Astrocyte (in vitro differentiated cells and primary cell): ENCODE results near the gene SMOC1. TPM values are rescaled to one million over a fixed set of nuclear protein-coding genes. Genes with fewer than 3 reads are reported as not detected.

ENCODE experiments used
- DNase-seq: peaks from one replicate; pipeline ENCODE4 v3.0.0-alpha.2; 2010; ENCODE audit warnings: low read depth
- FAIRE-seq: peaks from 2 replicates; lab custom pipeline; 2011; peaks lifted over from hg19 to GRCh38; lab: Jason Lieb, UNC
- H2AFZ ChIP-seq: 2 replicates; pipeline ENCODE4 v1.6.0; 2012; ENCODE audit warnings: low read depth, low read length, inconsistent platforms
- H3K27ac ChIP-seq: 2 replicates; pipeline ENCODE4 v1.5.1; 2011; ENCODE audit warnings: low read depth, low read length, inconsistent platforms
- H3K27me3 ChIP-seq: 2 replicates; pipeline ENCODE4 v1.6.0; 2011; ENCODE audit warnings: low read length, inconsistent platforms; ENCODE audit not compliant: insufficient read depth
- H3K36me3 ChIP-seq: 2 replicates; pipeline ENCODE4 v1.5.1; 2011; ENCODE audit warnings: low read length, inconsistent platforms; ENCODE audit not compliant: insufficient read depth
- H3K4me1 ChIP-seq: 2 replicates; pipeline ENCODE4 v1.5.1; 2011; ENCODE audit warnings: low read length, inconsistent platforms; ENCODE audit not compliant: insufficient read depth
- H3K4me2 ChIP-seq: 2 replicates; pipeline ENCODE4 v1.6.0; 2012; ENCODE audit warnings: low read length, inconsistent platforms
- H3K4me3 ChIP-seq: 2 replicates; pipeline ENCODE4 v1.5.1; 2011; ENCODE audit warnings: low read depth, mild to moderate bottlenecking, low read length, inconsistent platforms; ENCODE audit not compliant: insufficient read depth
- H3K79me2 ChIP-seq: 2 replicates; pipeline ENCODE4 v1.6.0; 2012; ENCODE audit warnings: mild to moderate bottlenecking, low read length, inconsistent platforms; ENCODE audit not compliant: insufficient read depth
- H3K9ac ChIP-seq: 2 replicates; pipeline ENCODE4 v1.6.0; 2012; ENCODE audit warnings: mild to moderate bottlenecking, low read length, inconsistent platforms
- H3K9me3 ChIP-seq: 2 replicates; pipeline ENCODE4 v1.5.1; 2012; ENCODE audit warnings: low read depth, mild to moderate bottlenecking, low read length, inconsistent platforms; ENCODE audit not compliant: insufficient read depth
- H4K20me1 ChIP-seq: 2 replicates; pipeline ENCODE4 v1.6.0; 2012; ENCODE audit warnings: low read length, inconsistent platforms; ENCODE audit not compliant: insufficient read depth
- H3K27ac Mint-ChIP-seq: one replicate; pipeline ENCODE4 v1.8.0; 2021; ENCODE audit warnings: mild to moderate bottlenecking, mixed read lengths; ENCODE audit not compliant: unreplicated experiment
- H3K27me3 Mint-ChIP-seq: one replicate; pipeline ENCODE4 v1.8.0; 2021; ENCODE audit warnings: low read depth, mixed read lengths; ENCODE audit not compliant: unreplicated experiment
- H3K36me3 Mint-ChIP-seq: one replicate; pipeline ENCODE4 v1.8.0; 2021; ENCODE audit warnings: low read depth, mixed read lengths; ENCODE audit not compliant: unreplicated experiment
- H3K4me1 Mint-ChIP-seq: one replicate; pipeline ENCODE4 v1.8.0; 2021; ENCODE audit warnings: low read depth, mixed read lengths; ENCODE audit not compliant: unreplicated experiment
- H3K4me3 Mint-ChIP-seq: one replicate; pipeline ENCODE4 v1.8.0; 2021; ENCODE audit warnings: mild to moderate bottlenecking, moderate library complexity, mixed read lengths; ENCODE audit not compliant: unreplicated experiment
- H3K9me3 Mint-ChIP-seq: one replicate; pipeline ENCODE4 v1.8.0; 2021; ENCODE audit warnings: mild to moderate bottlenecking, mixed read lengths; ENCODE audit not compliant: unreplicated experiment
- CTCF ChIP-seq: IDR thresholded peaks from 2 replicates; pipeline ENCODE4 v1.5.1; 2011; ENCODE audit warnings: low read depth, mild to moderate bottlenecking, inconsistent platforms, low read length, moderate library complexity; ENCODE audit not compliant: insufficient read depth
- EZH2 ChIP-seq: IDR thresholded peaks from 2 replicates; pipeline ENCODE4 v1.6.1; 2012; ENCODE audit warnings: mild to moderate bottlenecking, low read length, inconsistent platforms; ENCODE audit not compliant: insufficient read depth
- total RNA-seq: library from RNA; stranded (reverse); gene quantifications from 2 replicates; pipeline ENCODE4 v1.2.1, GENCODE V29; 2021

SMOC1 gene
- total RNA-seq, 1 donor from 2014 or later, result 0.16 TPM

- Mint-ChIP-seq H3K27ac (no peak overlapping the region), H3K4me3 (no peak overlapping the region), H3K36me3 (no peaks in the 10 kb centered on the region), H3K27me3 (peaks cover 7% of the 10 kb centered on the region), H3K4me1 (peaks cover 2% of the 10 kb centered on the region), H3K9me3 (peaks cover 3% of the 10 kb centered on the region)
- Histone ChIP-seq H3K4me1 (no peaks in the 10 kb centered on the region), H3K9ac (no peak overlapping the region), H3K27ac (no peak overlapping the region), H3K79me2 (no peaks in the 10 kb centered on the region), H3K4me2 (no peak overlapping the region), H3K4me3 (no peak overlapping the region), H4K20me1 (no peaks in the 10 kb centered on the region), H3K9me3 (no peaks in the 10 kb centered on the region), H2AFZ (no peak overlapping the region), H3K36me3 (no peaks in the 10 kb centered on the region), H3K27me3 (no peaks in the 10 kb centered on the region)
- TF ChIP-seq CTCF (no peak), EZH2 (no peak)
- FAIRE-seq (no peak), DNase-seq (no peak)
These were observed 110.4 kb downstream of the SMOC1 start for GRCh38 chr14:69989622-69990021.

GRCh38 chr14:69990323-69990722, 111.1 kb downstream of the SMOC1 start:
- H3K9ac ChIP-seq, result no peak overlapping the region
- no peaks in the 10 kb centered on the region for H3K79me2 ChIP-seq
- H3K27ac ChIP-seq, result no peak overlapping the region
- H3K4me2 ChIP-seq, result no peak overlapping the region
- no peaks in the 10 kb centered on the region for H3K9me3 ChIP-seq
- TF ChIP-seq CTCF, result no peak
- no peak for TF ChIP-seq EZH2
- no peak overlapping the region for H2AFZ ChIP-seq
- DNase-seq (no peak), FAIRE-seq (no peak)
- H3K36me3 ChIP-seq, result no peaks in the 10 kb centered on the region
- Mint-ChIP-seq H3K36me3 (no peaks in the 10 kb centered on the region), H3K27me3 (peaks cover 7% of the 10 kb centered on the region), H3K4me1 (peaks cover under 1% of the 10 kb centered on the region), H3K4me3 (no peak overlapping the region), H3K9me3 (peaks cover 5% of the 10 kb centered on the region), H3K27ac (no peak overlapping the region)
- H3K27me3 ChIP-seq, result no peaks in the 10 kb centered on the region
- H4K20me1 ChIP-seq, result no peaks in the 10 kb centered on the region
- no peak overlapping the region for H3K4me3 ChIP-seq
- H3K4me1 ChIP-seq, result no peaks in the 10 kb centered on the region

- Histone ChIP-seq H4K20me1 (no peaks in the 10 kb centered on the region), H3K27me3 (no peaks in the 10 kb centered on the region), H3K4me2 (no peak overlapping the region), H2AFZ (no peak overlapping the region), H3K36me3 (no peaks in the 10 kb centered on the region), H3K4me3 (no peak overlapping the region), H3K27ac (no peak overlapping the region), H3K9ac (no peak overlapping the region), H3K9me3 (no peaks in the 10 kb centered on the region), H3K79me2 (no peaks in the 10 kb centered on the region), H3K4me1 (no peaks in the 10 kb centered on the region)
- Mint-ChIP-seq H3K36me3 (no peaks in the 10 kb centered on the region), H3K4me1 (peaks cover 6% of the 10 kb centered on the region), H3K27me3 (peaks cover 7% of the 10 kb centered on the region), H3K9me3 (peaks cover 5% of the 10 kb centered on the region), H3K4me3 (no peak overlapping the region), H3K27ac (no peak overlapping the region)
- FAIRE-seq (no peak), DNase-seq (no peak)
- TF ChIP-seq EZH2 (no peak), CTCF (no peak)
These were observed 112.2 kb downstream of the SMOC1 start for GRCh38 chr14:69991422-69991821.
